ENCODE measurements around the gene TSPAN12.

TSPAN12 gene

GRCh38 chr7:120738816-120739215 lies 119.1 kb downstream of the TSPAN12 start:
- Histone ChIP-seq H3K9me2 (replicated peaks; ENCODE audit: low read depth, low read length) (no peaks in the 10 kb centered on the region), H2AFZ (ENCODE audit: low read length) (no peak overlapping the region), H3K4me2 (ENCODE audit: low read depth, low read length, poor library complexity, severe bottlenecking) (no peak overlapping the region), H3K36me3 (ENCODE audit: insufficient read depth, low read length) (no peaks in the 10 kb centered on the region), H3K9ac (ENCODE audit: low read depth, low read length, poor library complexity, severe bottlenecking) (no peak overlapping the region), H3K9me3 (ENCODE audit: insufficient read depth, low read depth, low read length) (no peaks in the 10 kb centered on the region), H3K79me2 (ENCODE audit: insufficient read depth, low read length) (no peaks in the 10 kb centered on the region), H3K4me1 (ENCODE audit: insufficient read depth, low read length, poor library complexity, severe bottlenecking) (no peaks in the 10 kb centered on the region), H3F3A (ENCODE audit: low read depth) (no peaks in the 10 kb centered on the region), H3K4me3 (ENCODE audit: low read length, poor library complexity, severe bottlenecking) (no peak overlapping the region), H4K20me1 (ENCODE audit: insufficient read depth, low read length, poor library complexity, severe bottlenecking) (no peaks in the 10 kb centered on the region), H3K27me3 (ENCODE audit: insufficient read depth, low read length, poor library complexity, severe bottlenecking) (no peaks in the 10 kb centered on the region)
- no peak for TF ChIP-seq EZH2phosphoT487 (IDR thresholded peaks at IDR 0.05; ENCODE audit: borderline replicate concordance)
- no peak for TF ChIP-seq CTCF (conservative IDR thresholded peaks at IDR 0.05; ENCODE audit: low read length)

Measured in Loucy (cell line).